Esophagus muscularis mucosa (tissue), 4 donors: ENCODE data around the gene FOXF2. TPM values are rescaled to one million over a fixed set of nuclear protein-coding genes. Genes with fewer than 3 reads are reported as not detected.
"Not testable (repeated sequence)": the region's sequence is repeated elsewhere in the genome, so short reads cannot be mapped to it uniquely, and the experiment has no call there.

Experiments used
- DNase-seq: peaks from one replicate; pipeline ENCODE4 v3.0.0-alpha.2; 2017; ENCODE audit errors: extremely low spot score
- H3K27ac ChIP-seq, 4 donors: fragments of 200-600 bp; sonication (generic); replicated peaks in 1 of 4; 1 replicate in 3 of 4; 2 replicates in 1 of 4; pipeline ENCODE4 v1.5.1; 2016 to 2019; ENCODE audit warnings: mild to moderate bottlenecking in 1 of 4
- H3K27me3 ChIP-seq, 4 donors: fragments of 200-600 bp; sonication (generic); one replicate each; pipeline versions ENCODE4 v1.5.1 to v1.6.0; 2016 to 2019
- H3K36me3 ChIP-seq, 4 donors: fragments of 200-600 bp; sonication (generic); one replicate each; pipeline ENCODE4 v1.5.1; 2016 to 2019
- H3K4me1 ChIP-seq, 4 donors: fragments of 200-600 bp; sonication (generic); one replicate each; pipeline ENCODE4 v1.5.1; 2016 to 2019
- H3K4me3 ChIP-seq, 4 donors: fragments of 200-600 bp; sonication (generic); 1 replicate in 2 of 4; 2 replicates in 2 of 4; pipeline ENCODE4 v1.5.1; 2016 to 2019; ENCODE audit warnings: mild to moderate bottlenecking in 4 of 4, moderate library complexity in 1 of 4
- H3K9me3 ChIP-seq, 4 donors: fragments of 200-600 bp; sonication (generic); 1 replicate in 3 of 4; 2 replicates in 1 of 4; pipeline ENCODE4 v1.5.1; 2016 to 2019
- EP300 ChIP-seq: sonication (generic); formaldehyde crosslinking; IDR thresholded peaks from one replicate; pipeline ENCODE4 v1.6.1; 2017; ENCODE audit warnings: antibody characterized with exemption
- POLR2A ChIP-seq: fragments of 450-650 bp; IDR thresholded peaks from one replicate; pipeline ENCODE4 v1.6.1; 2017; ENCODE audit warnings: antibody characterized with exemption, moderate library complexity, mild to moderate bottlenecking, low read depth
- POLR2AphosphoS5 ChIP-seq, 2 donors: sonication (generic); formaldehyde crosslinking; IDR thresholded peaks; one replicate each; pipeline ENCODE4 v1.6.1; 2017; ENCODE audit warnings: antibody characterized with exemption in 2 of 2
- WGBS: methylation state at CpG from one replicate; pipeline ENCODE4 v1.1.5; 2018; 5-methylcytosine and 5-hydroxymethylcytosine counted together
- intact Hi-C: fragments of 100-400 bp; cut with DNase I; formaldehyde crosslinking; loops from one replicate; pipeline ENCODE4 v1.15.1; 2023
- total RNA-seq, 4 donors: library from RNA; depleted of rRNA; stranded (reverse); fragments of >200 nt; gene quantifications; one replicate each; pipeline versions ENCODE4 v1.1.0 to v1.2.1, GENCODE V29; 2016
- TF ChIP-seq, protein P1 (sequence below), 3 experiments: fragments of 200-600 bp in 2 of 3; fragments of 450-650 bp in 1 of 3; sonication (generic) in 2 of 3; IDR thresholded peaks; one replicate each; pipeline ENCODE4 v1.5.1; 2017 to 2019; ENCODE audit warnings: antibody characterized with exemption in 3 of 3, mild to moderate bottlenecking in 2 of 3, moderate library complexity in 1 of 3

The FOXF2 gene
- total RNA-seq, 4 donors from 2014 or later = 66.6 to 170 (median 120) TPM

DNA sequence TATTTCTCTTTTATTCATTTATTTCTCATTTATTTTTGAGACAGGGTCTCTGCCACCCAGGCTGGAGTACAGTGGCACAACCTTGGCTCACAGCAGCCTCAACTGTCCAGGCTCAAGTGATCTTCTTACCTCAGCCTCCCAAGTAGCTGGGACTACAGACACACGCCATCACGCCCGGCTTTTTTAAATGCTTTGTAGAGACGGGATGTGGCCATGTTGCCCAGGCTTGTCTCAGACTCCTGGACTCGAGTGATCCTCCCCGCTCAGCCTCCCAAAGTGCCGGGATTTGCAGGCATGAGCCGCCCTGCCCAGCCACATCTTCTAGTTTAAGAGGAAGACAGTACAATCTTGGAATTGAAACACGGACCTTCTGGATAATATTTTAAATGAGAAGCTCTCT, 21.6 kb upstream of the FOXF2 start:
- H3K27me3 ChIP-seq = no peaks in the 10 kb centered on the region
- TF ChIP-seq POLR2A = no peak
- TF ChIP-seq EP300 = no peak
- TF ChIP-seq, protein P1, sequence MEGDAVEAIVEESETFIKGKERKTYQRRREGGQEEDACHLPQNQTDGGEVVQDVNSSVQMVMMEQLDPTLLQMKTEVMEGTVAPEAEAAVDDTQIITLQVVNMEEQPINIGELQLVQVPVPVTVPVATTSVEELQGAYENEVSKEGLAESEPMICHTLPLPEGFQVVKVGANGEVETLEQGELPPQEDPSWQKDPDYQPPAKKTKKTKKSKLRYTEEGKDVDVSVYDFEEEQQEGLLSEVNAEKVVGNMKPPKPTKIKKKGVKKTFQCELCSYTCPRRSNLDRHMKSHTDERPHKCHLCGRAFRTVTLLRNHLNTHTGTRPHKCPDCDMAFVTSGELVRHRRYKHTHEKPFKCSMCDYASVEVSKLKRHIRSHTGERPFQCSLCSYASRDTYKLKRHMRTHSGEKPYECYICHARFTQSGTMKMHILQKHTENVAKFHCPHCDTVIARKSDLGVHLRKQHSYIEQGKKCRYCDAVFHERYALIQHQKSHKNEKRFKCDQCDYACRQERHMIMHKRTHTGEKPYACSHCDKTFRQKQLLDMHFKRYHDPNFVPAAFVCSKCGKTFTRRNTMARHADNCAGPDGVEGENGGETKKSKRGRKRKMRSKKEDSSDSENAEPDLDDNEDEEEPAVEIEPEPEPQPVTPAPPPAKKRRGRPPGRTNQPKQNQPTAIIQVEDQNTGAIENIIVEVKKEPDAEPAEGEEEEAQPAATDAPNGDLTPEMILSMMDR (IDR thresholded peaks at IDR 0.05) = no peak
- no peak for TF ChIP-seq POLR2AphosphoS5 (IDR thresholded peaks at IDR 0.05)
- 94% methylated on average over 9 of the region's 9 CpGs for WGBS
- no peak for DNase-seq
- intact Hi-C loops = no loop called here
- H3K4me3 ChIP-seq = no peak overlapping the region
- peaks cover 4 to 40% (median 38%) of the 10 kb centered on the region in 4 donors for H3K4me1 ChIP-seq
- no peak overlapping the region for H3K27ac ChIP-seq
- H3K9me3 ChIP-seq = no peaks in the 10 kb centered on the region
- H3K36me3 ChIP-seq = no peaks in the 10 kb centered on the region

DNA sequence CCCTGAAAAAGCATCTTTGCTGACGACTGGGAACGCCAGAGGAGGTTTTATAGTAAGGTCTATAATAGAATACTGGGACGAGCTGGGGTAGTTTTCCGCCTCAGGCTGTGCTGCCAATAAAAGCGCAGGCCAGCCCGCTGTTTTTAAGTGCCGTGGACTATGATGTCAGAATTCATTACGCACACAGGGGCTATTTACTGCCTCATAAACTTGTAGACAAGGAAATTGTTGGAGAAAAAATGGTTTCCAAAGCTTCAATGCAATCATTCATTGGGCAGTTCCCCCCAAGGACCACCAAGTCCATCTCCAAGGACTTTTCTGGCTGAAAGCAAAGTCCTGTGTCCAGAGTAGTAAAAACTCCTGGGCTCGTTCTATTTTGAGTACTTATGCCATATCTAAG, 20.4 kb upstream of the FOXF2 start:
- no peaks in the 10 kb centered on the region for H3K27me3 ChIP-seq
- no peaks in the 10 kb centered on the region for H3K9me3 ChIP-seq
- H3K4me3 ChIP-seq = no peak overlapping the region
- intact Hi-C loops = no loop called here
- 83% methylated on average over 9 of the region's 9 CpGs for WGBS
- TF ChIP-seq POLR2AphosphoS5 (IDR thresholded peaks at IDR 0.05) = no peak
- TF ChIP-seq POLR2A = no peak
- TF ChIP-seq, protein P1 (IDR thresholded peaks at IDR 0.05) = no peak
- TF ChIP-seq EP300 = no peak
- peaks cover under 1 to 36% (median 31%) of the 10 kb centered on the region in 4 donors for H3K4me1 ChIP-seq
- no peaks in the 10 kb centered on the region for H3K36me3 ChIP-seq
- H3K27ac ChIP-seq = no peak overlapping the region
- no peak for DNase-seq

DNA sequence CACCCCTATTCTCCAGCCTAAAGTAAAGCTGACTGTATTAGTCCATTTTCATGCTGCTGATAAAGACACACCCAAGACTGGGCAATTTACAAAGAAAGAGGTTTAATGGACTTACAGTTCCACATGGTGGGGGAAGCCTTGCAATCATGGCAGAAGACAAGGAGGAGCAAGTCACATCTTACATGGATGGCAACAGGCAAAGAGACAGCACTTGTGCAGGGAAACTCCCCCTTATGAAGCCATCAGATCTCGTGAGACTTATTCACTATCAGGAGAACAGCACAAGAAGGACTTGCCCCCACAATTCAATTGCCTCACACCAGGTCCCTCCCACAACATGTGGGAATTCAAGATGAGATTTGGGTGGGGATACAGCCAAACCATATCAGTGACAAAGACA, 19.7 kb upstream of the FOXF2 start:
- H3K36me3 ChIP-seq, H3K4me3 ChIP-seq, H3K9me3 ChIP-seq, intact Hi-C loops, DNase-seq, H3K27me3 ChIP-seq, H3K27ac ChIP-seq: not testable (repeated sequence)
- peaks cover 0 to 28% (median 23%) of the 10 kb centered on the region in 4 donors for H3K4me1 ChIP-seq
- WGBS = 93% methylated on average over 1 of the region's 1 CpG

DNA sequence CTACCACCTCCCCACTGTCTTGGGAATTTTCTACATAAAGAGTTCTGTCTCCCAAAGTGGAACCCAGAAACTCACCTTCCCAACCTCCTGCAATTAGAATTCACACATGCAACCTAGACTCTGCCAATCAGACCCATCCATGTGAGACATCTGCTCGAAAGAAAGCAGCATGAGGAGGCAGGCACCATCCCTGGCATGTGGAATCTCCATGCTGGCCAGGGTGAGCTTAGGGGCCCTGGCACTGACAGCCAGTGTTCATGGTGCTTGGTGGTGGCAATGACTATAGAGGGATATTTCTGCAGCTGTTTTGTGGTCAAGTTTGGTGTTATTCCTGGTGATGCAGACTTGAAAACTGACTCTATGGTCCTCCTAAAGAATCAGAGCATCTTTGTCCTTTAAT, 17.4 kb upstream of the FOXF2 start:
- intact Hi-C loops = no loop called here
- Histone ChIP-seq H3K27me3 (no peaks in the 10 kb centered on the region), H3K4me3 (no peak overlapping the region), H3K4me1 (peaks cover 0 to 6% (median 1%) of the 10 kb centered on the region in 4 donors), H3K9me3 (no peaks in the 10 kb centered on the region), H3K27ac (no peak overlapping the region), H3K36me3 (no peaks in the 10 kb centered on the region)
- 90% methylated on average over 1 of the region's 1 CpG for WGBS
- DNase-seq = no peak
- TF ChIP-seq, protein P1 (IDR thresholded peaks at IDR 0.05) = no peak
- TF ChIP-seq EP300 (no peak), POLR2AphosphoS5 (IDR thresholded peaks at IDR 0.05) (no peak), POLR2A (no peak)

DNA sequence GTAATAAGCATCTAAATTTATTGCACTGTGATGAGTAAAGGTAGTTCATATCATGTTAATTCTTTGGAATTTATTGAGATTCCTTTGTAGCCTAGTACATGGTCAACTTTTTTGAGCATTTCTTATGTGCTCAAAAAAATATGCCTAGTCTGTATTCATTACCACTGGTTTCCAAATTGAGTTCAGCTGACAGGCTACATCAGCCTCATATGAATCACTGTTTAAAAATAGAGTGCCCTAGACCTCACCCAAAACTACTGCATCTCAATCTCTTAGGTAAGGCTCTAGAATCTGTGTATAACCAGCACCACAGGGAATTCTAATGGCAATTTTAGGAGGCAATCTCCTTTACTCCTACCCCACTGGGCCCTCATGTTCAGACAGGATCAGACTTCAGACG, 16.7 kb upstream of the FOXF2 start:
- 75% methylated on average over 1 of the region's 1 CpG for WGBS
- Histone ChIP-seq H3K4me3 (no peak overlapping the region), H3K36me3 (no peaks in the 10 kb centered on the region), H3K27me3 (peaks cover 0 to 6% (median 0%) of the 10 kb centered on the region in 4 donors), H3K27ac (peak overlapping the region in 1 of 4 donors; percentile 7), H3K4me1 (peaks cover 0 to 6% (median under 1%) of the 10 kb centered on the region in 4 donors), H3K9me3 (no peaks in the 10 kb centered on the region)
- intact Hi-C loops = no loop called here
- no peak for TF ChIP-seq POLR2A
- TF ChIP-seq POLR2AphosphoS5 (IDR thresholded peaks at IDR 0.05) = no peak
- no peak for TF ChIP-seq EP300
- TF ChIP-seq, protein P1 (IDR thresholded peaks at IDR 0.05) = no peak
- no peak for DNase-seq
